ENCODE measurements around the gene RXFP4.
"Not testable (repeated sequence)": the region's sequence is repeated elsewhere in the genome, so short reads cannot be mapped to it uniquely, and the experiment has no call there.

RXFP4 gene

DNA sequence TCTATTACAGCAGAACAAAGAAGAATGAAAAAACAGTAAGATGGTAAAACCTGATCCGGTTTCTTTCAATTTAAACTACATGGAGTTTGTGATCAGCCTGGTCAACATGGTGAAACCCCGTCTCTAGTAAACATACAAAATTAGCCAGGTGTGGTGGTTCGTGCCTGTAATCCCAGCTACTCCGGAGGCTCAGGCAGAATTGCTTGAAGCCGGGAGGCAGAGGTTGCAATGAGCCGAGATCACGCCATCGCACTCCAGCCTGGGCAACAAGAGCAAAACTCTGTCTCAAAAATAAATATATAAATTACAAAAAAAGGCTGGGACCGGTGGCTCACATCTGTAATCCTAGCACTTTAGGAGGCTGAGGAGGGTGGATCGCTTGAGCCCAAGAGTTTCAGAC lies 10.7 kb upstream of the RXFP4 start:
- not testable (repeated sequence) for H3K27ac ChIP-seq (ENCODE audit: insufficient read depth, low read depth, low read length, poor library complexity, severe bottlenecking); H3K9me3 ChIP-seq (ENCODE audit: control insufficient read depth, low read length); H3K27me3 ChIP-seq (ENCODE audit: control insufficient read depth, insufficient read depth, low read length, poor library complexity, severe bottlenecking); H3K4me3 ChIP-seq (ENCODE audit: insufficient read depth, low read depth, low read length)
- Histone ChIP-seq H3K4me1 (ENCODE audit: control insufficient read depth, insufficient read depth, low read length) (peaks cover 18% of the 10 kb centered on the region), H3K36me3 (ENCODE audit: control insufficient read depth, insufficient read depth, low read length) (peaks cover 55% of the 10 kb centered on the region)
- WGBS, 2 experiments = 94 to 95% methylated on average over 10 of the region's 10 CpGs

- Histone ChIP-seq H3K9me3 (ENCODE audit: control insufficient read depth, low read length) (no peaks in the 10 kb centered on the region), H3K4me3 (ENCODE audit: insufficient read depth, low read depth, low read length) (no peak overlapping the region), H3K36me3 (ENCODE audit: control insufficient read depth, insufficient read depth, low read length) (peaks cover 48% of the 10 kb centered on the region), H3K27ac (ENCODE audit: insufficient read depth, low read depth, low read length, poor library complexity, severe bottlenecking) (no peak overlapping the region), H3K27me3 (ENCODE audit: control insufficient read depth, insufficient read depth, low read length, poor library complexity, severe bottlenecking) (no peaks in the 10 kb centered on the region), H3K4me1 (ENCODE audit: control insufficient read depth, insufficient read depth, low read length) (peaks cover 18% of the 10 kb centered on the region)
- WGBS, 2 experiments = 95 to 98% methylated on average over 7 of the region's 7 CpGs
Observed at GRCh38 chr1:155931332-155932038, 10.0 kb upstream of the RXFP4 start.

DNA sequence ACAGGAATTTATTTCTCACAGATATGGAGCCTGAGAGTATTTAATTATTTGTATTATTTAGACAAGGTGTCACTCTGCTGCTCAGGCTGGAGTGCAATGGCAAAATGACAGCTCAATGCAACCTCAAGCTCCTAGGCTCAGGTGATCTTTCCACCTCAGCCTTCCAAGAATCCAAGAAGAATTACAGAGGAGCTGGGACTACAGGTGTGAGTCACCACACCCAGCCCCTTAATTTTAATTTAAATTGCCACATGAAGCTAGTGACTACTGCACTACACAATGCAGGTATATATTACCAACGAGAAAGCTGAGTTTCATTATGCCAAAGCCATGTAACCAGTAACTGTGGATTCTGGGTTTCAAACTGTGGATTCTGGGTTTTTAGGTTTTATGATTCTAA lies 9.4 kb upstream of the RXFP4 start:
- 85 to 95% methylated on average over 1 of the region's 1 CpG for WGBS, 2 experiments
- peaks cover 18% of the 10 kb centered on the region for H3K4me1 ChIP-seq (ENCODE audit: control insufficient read depth, insufficient read depth, low read length)
- no peaks in the 10 kb centered on the region for H3K27me3 ChIP-seq (ENCODE audit: control insufficient read depth, insufficient read depth, low read length, poor library complexity, severe bottlenecking)
- H3K4me3 ChIP-seq (ENCODE audit: insufficient read depth, low read depth, low read length) = no peak overlapping the region
- no peak overlapping the region for H3K27ac ChIP-seq (ENCODE audit: insufficient read depth, low read depth, low read length, poor library complexity, severe bottlenecking)
- no peaks in the 10 kb centered on the region for H3K9me3 ChIP-seq (ENCODE audit: control insufficient read depth, low read length)
- H3K36me3 ChIP-seq (ENCODE audit: control insufficient read depth, insufficient read depth, low read length) = peaks cover 42% of the 10 kb centered on the region

DNA sequence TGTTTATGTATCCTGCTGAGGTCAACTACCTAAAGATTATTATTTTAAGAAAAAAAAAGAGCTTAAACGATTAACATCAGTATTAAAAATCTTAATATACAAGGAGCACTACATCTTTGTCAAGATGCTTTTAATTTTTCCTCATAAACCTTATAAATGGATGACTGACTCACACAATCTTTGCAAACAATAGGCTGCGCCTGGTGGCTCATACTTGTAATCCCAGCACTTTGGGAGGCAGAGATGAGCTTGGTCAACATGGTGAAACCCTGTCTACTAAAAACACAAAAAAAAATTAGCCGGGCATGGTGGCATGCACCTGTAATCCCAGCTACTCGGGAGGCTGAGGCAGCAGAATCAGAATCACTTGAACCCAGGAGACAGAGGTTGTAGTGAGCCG lies 9.0 kb upstream of the RXFP4 start:
- peaks cover 38% of the 10 kb centered on the region for H3K36me3 ChIP-seq (ENCODE audit: control insufficient read depth, insufficient read depth, low read length)
- WGBS, 2 experiments = 92 to 95% methylated on average over 4 to 5 of the region's 5 CpGs

GRCh38 chr1:155933591-155934096 lies 7.8 kb upstream of the RXFP4 start:
- no peaks in the 10 kb centered on the region for H3K27me3 ChIP-seq (ENCODE audit: control insufficient read depth, insufficient read depth, low read length, poor library complexity, severe bottlenecking)
- H3K9me3 ChIP-seq (ENCODE audit: control insufficient read depth, low read length) = no peaks in the 10 kb centered on the region
- peaks cover 28% of the 10 kb centered on the region for H3K36me3 ChIP-seq (ENCODE audit: control insufficient read depth, insufficient read depth, low read length)
- H3K4me1 ChIP-seq (ENCODE audit: control insufficient read depth, insufficient read depth, low read length) = peaks cover 18% of the 10 kb centered on the region
- H3K27ac ChIP-seq (ENCODE audit: insufficient read depth, low read depth, low read length, poor library complexity, severe bottlenecking) = no peak overlapping the region
- 4 to 5% methylated on average over 10 of the region's 10 CpGs for WGBS, 2 experiments
- H3K4me3 ChIP-seq (ENCODE audit: insufficient read depth, low read depth, low read length) = peak overlapping the region; percentile 99

More for the DNA sequence above, 9.0 kb upstream of the RXFP4 start:
- Histone ChIP-seq H3K4me3 (ENCODE audit: insufficient read depth, low read depth, low read length) (peak overlapping the region; percentile 6), H3K27me3 (ENCODE audit: control insufficient read depth, insufficient read depth, low read length, poor library complexity, severe bottlenecking) (no peaks in the 10 kb centered on the region), H3K27ac (ENCODE audit: insufficient read depth, low read depth, low read length, poor library complexity, severe bottlenecking) (no peak overlapping the region), H3K4me1 (ENCODE audit: control insufficient read depth, insufficient read depth, low read length) (peaks cover 18% of the 10 kb centered on the region), H3K9me3 (ENCODE audit: control insufficient read depth, low read length) (no peaks in the 10 kb centered on the region)

DNA sequence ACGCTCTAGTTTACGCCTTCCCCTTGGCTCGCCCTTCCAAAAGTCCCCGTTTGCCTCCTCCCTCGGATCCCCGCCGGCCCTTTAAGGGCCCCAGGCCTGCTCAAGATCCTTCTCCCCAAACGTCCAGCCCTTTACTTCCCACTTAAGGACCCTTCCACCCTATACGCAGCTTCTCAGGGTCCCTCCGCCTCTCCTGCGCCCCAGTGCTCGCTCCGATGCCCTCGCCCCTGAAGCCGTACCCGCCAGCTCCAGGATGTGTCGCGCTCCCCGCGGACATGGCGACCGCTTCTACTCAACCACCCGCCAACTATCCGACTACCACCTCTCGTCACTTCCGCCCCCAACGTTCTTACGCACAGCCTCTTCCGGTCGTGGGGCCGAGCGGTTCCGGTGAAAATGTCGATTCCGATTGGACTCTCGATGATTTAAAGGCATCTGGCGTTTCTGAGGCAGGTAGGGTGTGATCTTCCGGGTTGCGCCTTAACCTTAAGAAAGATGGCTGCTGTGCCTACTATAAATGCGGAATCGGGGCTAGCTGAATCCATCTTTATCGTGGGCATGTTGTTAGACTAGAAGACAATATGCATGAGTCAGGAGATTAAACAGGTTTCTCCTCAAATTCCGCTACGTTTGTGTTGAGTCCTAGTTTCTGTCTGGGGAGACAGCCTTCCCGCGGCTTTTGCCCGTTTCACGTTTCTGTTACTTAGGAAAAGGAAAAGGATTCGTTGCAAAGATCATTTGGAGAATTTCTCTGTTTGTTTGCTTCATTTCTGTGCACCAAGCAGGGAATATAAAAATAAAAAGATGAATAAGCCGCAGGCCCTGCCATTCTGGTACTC lies 7.1 kb upstream of the RXFP4 start, which contains the start of gene KHDC4:
Gene KHDC4, minus strand, starts transcription at position 317 of the 839 bp plus-strand sequence. Its CDS starts 40 bp downstream, at position 277.
- 2 to 3% methylated on average over 50 of the region's 50 CpGs for WGBS, 2 experiments
- no peaks in the 10 kb centered on the region for H3K27me3 ChIP-seq (ENCODE audit: control insufficient read depth, insufficient read depth, low read length, poor library complexity, severe bottlenecking)
- peaks cover 23% of the 10 kb centered on the region for H3K36me3 ChIP-seq (ENCODE audit: control insufficient read depth, insufficient read depth, low read length)
- peak within 1 kb of the TSS; percentile 99 for H3K4me3 ChIP-seq (ENCODE audit: insufficient read depth, low read depth, low read length)
- H3K9me3 ChIP-seq (ENCODE audit: control insufficient read depth, low read length) = no peaks in the 10 kb centered on the region
- peaks cover 18% of the 10 kb centered on the region for H3K4me1 ChIP-seq (ENCODE audit: control insufficient read depth, insufficient read depth, low read length)
- H3K27ac ChIP-seq (ENCODE audit: insufficient read depth, low read depth, low read length, poor library complexity, severe bottlenecking) = peak within 1 kb of the TSS; percentile 72

DNA sequence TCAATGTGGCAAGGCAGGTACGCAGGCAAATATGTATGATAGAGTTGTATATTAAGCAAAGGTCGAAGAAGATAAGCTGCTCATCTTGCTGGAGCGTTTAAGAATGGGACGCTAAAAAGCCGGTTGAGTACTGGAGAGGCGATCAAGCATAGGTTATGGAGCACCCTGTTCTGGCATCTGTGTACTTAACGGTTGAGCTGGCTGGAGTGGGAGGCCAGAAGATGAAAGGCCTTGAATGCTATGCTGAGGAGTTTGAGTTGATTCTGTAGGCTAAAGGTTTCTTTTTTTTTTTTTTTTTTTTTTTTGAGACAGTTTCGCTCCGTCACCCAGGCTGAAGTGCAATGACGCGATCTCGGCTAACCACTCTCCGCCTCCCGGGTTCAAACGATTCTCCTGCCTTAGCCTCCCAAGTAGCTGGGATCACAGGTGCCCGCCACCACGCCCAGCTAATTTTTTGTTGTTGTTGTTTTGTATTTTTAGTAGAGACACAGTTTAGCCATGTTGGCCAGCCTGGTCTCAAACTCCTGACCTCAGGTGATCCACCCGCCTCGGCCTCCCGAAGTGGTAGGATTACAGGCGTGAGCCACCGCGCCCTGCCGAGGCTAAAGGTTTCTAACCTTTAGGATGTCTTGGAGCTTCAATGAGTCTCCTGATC lies 6.4 kb upstream of the RXFP4 start:
- H3K4me3 ChIP-seq (ENCODE audit: insufficient read depth, low read depth, low read length) = peak overlapping the region; percentile 99
- H3K9me3 ChIP-seq (ENCODE audit: control insufficient read depth, low read length) = no peaks in the 10 kb centered on the region
- peaks cover 18% of the 10 kb centered on the region for H3K4me1 ChIP-seq (ENCODE audit: control insufficient read depth, insufficient read depth, low read length)
- peaks cover 16% of the 10 kb centered on the region for H3K36me3 ChIP-seq (ENCODE audit: control insufficient read depth, insufficient read depth, low read length)
- H3K27me3 ChIP-seq (ENCODE audit: control insufficient read depth, insufficient read depth, low read length, poor library complexity, severe bottlenecking) = no peaks in the 10 kb centered on the region
- peak overlapping the region; percentile 72 for H3K27ac ChIP-seq (ENCODE audit: insufficient read depth, low read depth, low read length, poor library complexity, severe bottlenecking)
- WGBS, 2 experiments = 93% methylated on average over 24 of the region's 24 CpGs

DNA sequence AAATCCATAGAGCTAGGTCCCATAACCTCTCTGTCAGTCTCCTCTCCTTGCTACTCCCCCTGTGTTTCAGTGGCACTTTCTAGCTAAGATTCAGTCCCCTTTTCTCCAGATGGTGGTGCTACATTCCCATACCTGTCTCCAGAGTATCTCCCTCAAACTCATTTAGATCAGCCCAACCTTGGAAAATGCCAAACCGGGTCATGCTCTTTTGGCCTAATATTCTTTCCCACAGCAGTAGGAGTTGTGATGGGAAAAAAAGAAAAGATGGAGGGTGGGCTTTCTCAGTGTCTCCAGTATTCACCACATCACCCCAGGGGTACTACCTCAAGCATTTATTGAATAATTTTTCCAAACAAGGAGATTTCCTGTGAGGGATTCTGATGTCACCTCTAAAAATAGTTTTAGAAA lies 3.2 kb upstream of the RXFP4 start:
- H3K9me3 ChIP-seq (ENCODE audit: control insufficient read depth, low read length) = no peaks in the 10 kb centered on the region
- 0% methylated on average over 1 of the region's 1 CpG; no CpG with 5 or more reads in 1 of the 2 experiments for WGBS, 2 experiments
- no peak overlapping the region for H3K4me3 ChIP-seq (ENCODE audit: insufficient read depth, low read depth, low read length)
- H3K36me3 ChIP-seq (ENCODE audit: control insufficient read depth, insufficient read depth, low read length) = no peaks in the 10 kb centered on the region
- H3K27ac ChIP-seq (ENCODE audit: insufficient read depth, low read depth, low read length, poor library complexity, severe bottlenecking) = no peak overlapping the region
- H3K27me3 ChIP-seq (ENCODE audit: control insufficient read depth, insufficient read depth, low read length, poor library complexity, severe bottlenecking) = no peaks in the 10 kb centered on the region
- H3K4me1 ChIP-seq (ENCODE audit: control insufficient read depth, insufficient read depth, low read length) = peaks cover 5% of the 10 kb centered on the region

DNA sequence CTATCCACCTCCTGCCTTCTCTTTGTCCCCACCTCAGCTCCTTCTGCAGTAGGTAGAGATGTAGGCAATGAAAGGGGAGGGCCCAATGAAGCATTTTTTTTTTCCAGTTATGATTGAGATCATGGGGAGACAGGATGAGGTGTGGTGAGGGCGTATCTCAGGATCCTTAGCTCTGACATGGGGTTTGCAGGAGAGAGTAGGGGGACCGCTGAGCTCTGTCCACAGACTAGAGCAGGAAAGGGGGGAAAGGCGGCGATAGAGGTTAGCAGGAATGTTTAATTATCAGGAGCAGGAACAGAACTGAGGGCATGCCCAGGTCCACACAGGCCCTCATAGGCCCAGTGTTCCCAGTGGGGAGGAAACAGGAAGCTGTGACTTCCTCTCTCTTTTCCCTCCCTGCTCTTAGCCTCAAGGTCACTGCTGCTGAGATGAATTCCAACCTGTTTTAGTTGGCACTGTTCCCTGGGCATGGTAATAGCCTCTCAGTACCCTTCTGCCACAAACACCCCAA lies 901 bp upstream of the RXFP4 start:
- Histone ChIP-seq H3K4me3 (ENCODE audit: insufficient read depth, low read depth, low read length) (no peak overlapping the region), H3K27me3 (ENCODE audit: control insufficient read depth, insufficient read depth, low read length, poor library complexity, severe bottlenecking) (no peaks in the 10 kb centered on the region), H3K4me1 (ENCODE audit: control insufficient read depth, insufficient read depth, low read length) (peaks cover 5% of the 10 kb centered on the region), H3K27ac (ENCODE audit: insufficient read depth, low read depth, low read length, poor library complexity, severe bottlenecking) (no peak overlapping the region), H3K36me3 (ENCODE audit: control insufficient read depth, insufficient read depth, low read length) (no peaks in the 10 kb centered on the region), H3K9me3 (ENCODE audit: control insufficient read depth, low read length) (no peaks in the 10 kb centered on the region)
- WGBS, 2 experiments = 88 to 92% methylated on average over 4 of the region's 4 CpGs
